Endodermal cell (in vitro differentiated cells): ENCODE results near the gene PTPRM. TPM values are rescaled to one million over a fixed set of nuclear protein-coding genes. Genes with fewer than 3 reads are reported as not detected.

Experiments
- DNase-seq: peaks from one replicate; pipeline ENCODE4 v3.0.0-alpha.2; 2017
- H3K27ac ChIP-seq: 2 replicates; pipeline ENCODE4 v1.5.1; 2013; ENCODE audit warnings: mild to moderate bottlenecking, low read depth, low read length, moderate library complexity
- H3K27me3 ChIP-seq: 2 replicates; pipeline ENCODE4 v1.6.1; 2013; ENCODE audit warnings: mild to moderate bottlenecking, low read length, moderate library complexity; ENCODE audit not compliant: insufficient read depth, control insufficient read depth, poor library complexity, severe bottlenecking
- H3K36me3 ChIP-seq: 2 replicates; pipeline ENCODE4 v1.7.0; 2013; ENCODE audit warnings: mild to moderate bottlenecking, low read length, moderate library complexity; ENCODE audit not compliant: control insufficient read depth, insufficient read depth
- H3K4me1 ChIP-seq: one replicate; pipeline ENCODE4 v1.7.0; 2013; ENCODE audit warnings: low read length; ENCODE audit not compliant: control insufficient read depth, insufficient read depth
- H3K4me3 ChIP-seq: 2 replicates; pipeline ENCODE4 v1.5.1; 2013; ENCODE audit warnings: mild to moderate bottlenecking, low read length, moderate library complexity
- H3K9ac ChIP-seq: 2 replicates; pipeline ENCODE4 v1.6.1; 2013; ENCODE audit warnings: mild to moderate bottlenecking, low read length, moderate library complexity; ENCODE audit not compliant: poor library complexity, severe bottlenecking; ENCODE audit errors: extremely low read depth
- H3K9me3 ChIP-seq: 2 replicates; pipeline ENCODE4 v1.6.1; 2013; ENCODE audit warnings: mild to moderate bottlenecking, low read length, moderate library complexity; ENCODE audit not compliant: control insufficient read depth
- H3K27ac Mint-ChIP-seq: 2 replicates; pipeline ENCODE4 v1.8.0; 2020; ENCODE audit warnings: mixed read lengths
- H3K27me3 Mint-ChIP-seq: 2 replicates; pipeline ENCODE4 v1.8.0; 2021; ENCODE audit warnings: mild to moderate bottlenecking, mixed read lengths; ENCODE audit not compliant: insufficient read depth
- H3K36me3 Mint-ChIP-seq: 2 replicates; pipeline ENCODE4 v1.8.0; 2020; ENCODE audit warnings: low read depth, mixed read lengths
- H3K4me1 Mint-ChIP-seq: 2 replicates; pipeline ENCODE4 v1.8.0; 2020; ENCODE audit warnings: mixed read lengths
- H3K4me3 Mint-ChIP-seq: 2 replicates; pipeline ENCODE4 v1.8.0; 2020; ENCODE audit warnings: mild to moderate bottlenecking, moderate library complexity, mixed read lengths
- H3K9me3 Mint-ChIP-seq: 2 replicates; pipeline ENCODE4 v1.8.0; 2020; ENCODE audit warnings: mild to moderate bottlenecking, mixed read lengths
- CTCF ChIP-seq: fragments of 200-600 bp; sonication (generic); conservative IDR thresholded peaks from 2 replicates; pipeline ENCODE4 v1.5.0; 2021; ENCODE audit warnings: antibody characterized with exemption, mild to moderate bottlenecking
- WGBS, 2 experiments: methylation state at CpG; one replicate each; pipeline versions ENCODE4 v1.1.5 to v1.1.7; 2013; ENCODE audit warnings: missing lambda C conversion rate in 2 of 2, mixed read lengths in 1 of 2; ENCODE audit not compliant: insufficient coverage in 1 of 2, insufficient read length in 1 of 2; 5-methylcytosine and 5-hydroxymethylcytosine counted together
- total RNA-seq, 2 donors: library from RNA; stranded (reverse); fragmentation: NEBNext Ultra II Directional in 1 of 2; extraction: Animal tissue kit (Norgen Biotek cat#: 25700) in 1 of 2; gene quantifications; 2 replicates in 1 of 2; 3 replicates in 1 of 2; pipeline ENCODE4 v1.2.1, GENCODE V29; 2021

Gene PTPRM
- total RNA-seq, 2 donors from 2014 or later = 47.2 to 57.6 TPM

GRCh38 chr18:8356001-8356400, 788.9 kb downstream of the PTPRM start:
- Mint-ChIP-seq H3K36me3 (peaks cover 6% of the 10 kb centered on the region), H3K27me3 (peaks cover 16% of the 10 kb centered on the region), H3K4me1 (peaks cover 14% of the 10 kb centered on the region), H3K9me3 (peaks cover 4% of the 10 kb centered on the region), H3K4me3 (no peak overlapping the region), H3K27ac (no peak overlapping the region)
- no peak overlapping the region for H3K27ac ChIP-seq
- H3K9ac ChIP-seq = no peak overlapping the region
- no peaks in the 10 kb centered on the region for H3K9me3 ChIP-seq
- H3K36me3 ChIP-seq = no peaks in the 10 kb centered on the region
- 90 to 100% methylated on average over 2 to 3 of the region's 3 CpGs for WGBS, 2 experiments
- H3K27me3 ChIP-seq = no peaks in the 10 kb centered on the region
- no peaks in the 10 kb centered on the region for H3K4me1 ChIP-seq
- H3K4me3 ChIP-seq = no peak overlapping the region
- TF ChIP-seq CTCF = no peak
- DNase-seq = no peak

GRCh38 chr18:8357320-8357719, 790.2 kb downstream of the PTPRM start:
- peak; percentile 67 for DNase-seq
- peaks cover 4% of the 10 kb centered on the region for H3K36me3 Mint-ChIP-seq
- Histone ChIP-seq H3K4me3 (no peak overlapping the region), H3K36me3 (no peaks in the 10 kb centered on the region), H3K9me3 (no peaks in the 10 kb centered on the region), H3K4me1 (no peaks in the 10 kb centered on the region), H3K9ac (no peak overlapping the region), H3K27ac (no peak overlapping the region), H3K27me3 (no peaks in the 10 kb centered on the region)
- H3K27me3 Mint-ChIP-seq = peaks cover 19% of the 10 kb centered on the region
- peaks cover 18% of the 10 kb centered on the region for H3K4me1 Mint-ChIP-seq
- H3K4me3 Mint-ChIP-seq = no peak overlapping the region
- WGBS, 2 experiments = 56 to 58% methylated on average over 4 to 10 of the region's 10 CpGs
- no peak overlapping the region for H3K27ac Mint-ChIP-seq
- TF ChIP-seq CTCF = no peak
- peaks cover under 1% of the 10 kb centered on the region for H3K9me3 Mint-ChIP-seq

GRCh38 chr18:8358033-8358765, 791.1 kb downstream of the PTPRM start:
- no peaks in the 10 kb centered on the region for H3K9me3 Mint-ChIP-seq
- H3K9ac ChIP-seq = no peak overlapping the region
- no peak for TF ChIP-seq CTCF
- H3K27me3 ChIP-seq = no peaks in the 10 kb centered on the region
- no peak for DNase-seq
- H3K9me3 ChIP-seq = no peaks in the 10 kb centered on the region
- H3K4me1 Mint-ChIP-seq = peaks cover 22% of the 10 kb centered on the region
- no peaks in the 10 kb centered on the region for H3K36me3 ChIP-seq
- H3K36me3 Mint-ChIP-seq = peaks cover 2% of the 10 kb centered on the region
- no peaks in the 10 kb centered on the region for H3K4me1 ChIP-seq
- no peak overlapping the region for H3K4me3 Mint-ChIP-seq
- H3K27ac Mint-ChIP-seq = no peak overlapping the region
- no peak overlapping the region for H3K4me3 ChIP-seq
- 76 to 84% methylated on average over 2 to 6 of the region's 6 CpGs for WGBS, 2 experiments
- H3K27ac ChIP-seq = no peak overlapping the region
- H3K27me3 Mint-ChIP-seq = peaks cover 22% of the 10 kb centered on the region
